Adrenal gland (tissue), 12 donors: ENCODE measurements around the gene ARIH2. TPM values are rescaled to one million over a fixed set of nuclear protein-coding genes. Genes with fewer than 3 reads are reported as not detected.

Experiments used
- DNase-seq, 7 donors: peaks; one replicate each; pipeline ENCODE4 v3.0.0-alpha.2; 2019 to 2020
- H3K27ac ChIP-seq, 5 donors: fragments of 200-600 bp; sonication (generic) in 4 of 5; 1 replicate in 3 of 5; 2 replicates in 2 of 5; pipeline versions ENCODE4 v1.5.1 to v1.8.0; 2016 to 2020; ENCODE audit warnings: mild to moderate bottlenecking in 1 of 5
- H3K27me3 ChIP-seq: fragments of 200-600 bp; 2 replicates; pipeline ENCODE4 v1.8.0; 2021
- H3K36me3 ChIP-seq, 2 donors: fragments of 200-600 bp; replicated peaks in 1 of 2; 1 replicate in 1 of 2; 2 replicates in 1 of 2; pipeline versions ENCODE4 v1.5.1 to v1.8.0; 2018 to 2022
- H3K4me1 ChIP-seq, 2 donors: fragments of 200-600 bp; replicated peaks in 1 of 2; 1 replicate in 1 of 2; 2 replicates in 1 of 2; pipeline versions ENCODE4 v1.5.1 to v1.8.0; 2018 to 2021
- H3K4me3 ChIP-seq, 4 donors: fragments of 200-600 bp; sonication (generic) in 3 of 4; one replicate each; pipeline ENCODE4 v1.5.1; 2016 to 2018
- H3K9me3 ChIP-seq, 3 donors: fragments of 200-600 bp; sonication (generic) in 1 of 3; replicated peaks in 1 of 3; 1 replicate in 2 of 3; 2 replicates in 1 of 3; pipeline versions ENCODE4 v1.5.1 to v1.8.0; 2016 to 2021
- POLR2A ChIP-seq, 2 donors: fragments of 450-650 bp; IDR thresholded peaks; one replicate each; pipeline ENCODE4 v1.6.1; 2017; ENCODE audit warnings: antibody characterized with exemption in 2 of 2, mild to moderate bottlenecking in 2 of 2, moderate library complexity in 1 of 2
- WGBS, 4 donors: extraction: QIAGEN DNeasy Blood & Tissue Kit in 2 of 4; methylation state at CpG; one replicate each; pipeline versions ENCODE4 v1.1.5 to v1.1.7; 2013 to 2017; 5-methylcytosine and 5-hydroxymethylcytosine counted together
- intact Hi-C, 2 donors: fragments of 100-400 bp; cut with DNase I; formaldehyde crosslinking; loops; one replicate each; pipeline versions ENCODE4 v1.14.1 to v1.15.0; 2022 to 2023
- polyA plus RNA-seq, 3 donors: library from polyadenylated mRNA; stranded (reverse); fragments of 200-250 nt in 2 of 3; fragments of 350-450 nt in 1 of 3; fragmentation: Illumina TruSeq in 1 of 3; extraction: RNeasy Lipid Tissue Mini Kit (QIAGEN cat#74804) in 1 of 3; gene quantifications; one replicate each; pipeline ENCODE4 v1.2.3, GENCODE V29; 2013 to 2014
- total RNA-seq, 9 donors: library from RNA; depleted of rRNA in 4 of 9; stranded (reverse); fragments of >200 nt in 4 of 9; fragments of 120-200 nt in 1 of 9; fragmentation: NEBNext Ultra II Directional in 1 of 9; extraction: Animal tissue kit (Norgen Biotek cat#: 25700) in 1 of 9; gene quantifications; one replicate each; pipeline versions ENCODE4 v1.1.0 to v1.2.4, GENCODE V29; 2013 to 2023
- TF ChIP-seq, protein P1 (sequence below), 6 experiments: fragments of 450-650 bp in 4 of 6; fragments of 200-600 bp in 2 of 6; sonication (generic) in 1 of 6; IDR thresholded peaks; 1 replicate in 5 of 6; 2 replicates in 1 of 6; pipeline versions ENCODE4 v1.5.1 to v1.8.0; 2016 to 2021; ENCODE audit warnings: antibody characterized with exemption in 6 of 6, mild to moderate bottlenecking in 2 of 6, moderate library complexity in 1 of 6
- donor health status: healthy with polysubstance abuse.
- donor health status: Bipolar disorder and iron deficiency.
- donor health status: DM: yes; HTN: yes; CAD: no.
- donor health status: DM: no; HTN: no; CAD: no.
- donor health status: DM: no; HTN: no; CAD: no.
- donor health status: DM: yes; HTN: yes; CAD: no.

The ARIH2 gene
- total and polyA plus RNA-seq, 12 donors = 46.7 to 135 (median 83.1) TPM

DNA sequence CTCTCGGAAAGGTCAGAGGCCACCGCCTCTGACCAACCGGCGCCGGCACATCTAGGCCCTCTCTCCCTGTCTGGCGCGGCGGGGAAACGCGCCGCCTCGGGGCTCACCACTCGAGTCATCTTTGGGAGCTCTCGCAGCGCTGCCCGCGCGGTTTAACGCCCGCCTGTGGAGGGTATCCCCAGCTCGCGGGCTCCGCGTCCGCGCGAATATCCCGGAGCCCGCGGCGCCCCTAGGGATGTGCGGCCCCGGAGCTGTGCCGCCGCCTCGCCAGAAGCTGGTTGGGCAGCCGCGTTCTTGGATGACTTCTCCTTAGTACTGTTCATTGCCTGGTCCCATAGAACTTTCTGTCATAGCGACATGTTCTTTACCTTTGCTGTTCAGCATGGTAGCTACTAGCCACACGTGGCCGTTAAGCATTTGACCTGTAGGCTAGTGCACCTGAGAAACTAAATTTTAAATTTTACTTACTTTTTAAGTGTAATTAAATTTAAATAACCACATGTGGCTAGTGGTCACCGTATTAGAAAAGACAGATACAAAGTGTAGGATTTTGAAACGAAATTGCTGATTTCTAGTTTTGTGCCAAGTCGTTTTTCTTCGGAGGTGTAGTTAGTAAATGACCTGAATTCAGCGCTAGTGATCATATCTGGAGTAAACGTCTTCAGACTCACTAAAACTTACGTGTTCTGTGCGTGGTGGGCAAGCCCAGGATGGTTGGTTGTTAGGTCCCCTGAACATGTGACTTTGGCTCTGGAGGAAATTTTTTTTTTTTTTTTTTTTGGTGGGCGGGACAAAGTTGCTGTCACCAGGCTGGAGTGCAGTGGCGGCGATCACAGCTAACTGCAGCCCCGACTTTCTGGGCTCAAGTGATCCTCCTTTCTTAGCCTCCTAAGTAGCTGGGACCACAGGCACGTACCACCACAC is 835 bp downstream of the ARIH2 start:
- Histone ChIP-seq H3K36me3 (peaks cover 0 to 5% of the 10 kb centered on the region in 2 donors), H3K4me3 (peak overlapping the region; percentile 58 to 91 (median 82)), H3K9me3 (no peaks in the 10 kb centered on the region), H3K4me1 (peaks cover 13 to 15% of the 10 kb centered on the region in 2 donors), H3K27me3 (no peaks in the 10 kb centered on the region), H3K27ac (peak overlapping the region; percentile 92 to 99 (median 98))
- 0 to 2% (median 1%) methylated on average over 24 to 54 of the region's 54 CpGs for WGBS, 4 donors
- intact Hi-C loops = no loop called here
- peak; percentile 44 to 62 (median 52) for DNase-seq
- TF ChIP-seq, protein P1, sequence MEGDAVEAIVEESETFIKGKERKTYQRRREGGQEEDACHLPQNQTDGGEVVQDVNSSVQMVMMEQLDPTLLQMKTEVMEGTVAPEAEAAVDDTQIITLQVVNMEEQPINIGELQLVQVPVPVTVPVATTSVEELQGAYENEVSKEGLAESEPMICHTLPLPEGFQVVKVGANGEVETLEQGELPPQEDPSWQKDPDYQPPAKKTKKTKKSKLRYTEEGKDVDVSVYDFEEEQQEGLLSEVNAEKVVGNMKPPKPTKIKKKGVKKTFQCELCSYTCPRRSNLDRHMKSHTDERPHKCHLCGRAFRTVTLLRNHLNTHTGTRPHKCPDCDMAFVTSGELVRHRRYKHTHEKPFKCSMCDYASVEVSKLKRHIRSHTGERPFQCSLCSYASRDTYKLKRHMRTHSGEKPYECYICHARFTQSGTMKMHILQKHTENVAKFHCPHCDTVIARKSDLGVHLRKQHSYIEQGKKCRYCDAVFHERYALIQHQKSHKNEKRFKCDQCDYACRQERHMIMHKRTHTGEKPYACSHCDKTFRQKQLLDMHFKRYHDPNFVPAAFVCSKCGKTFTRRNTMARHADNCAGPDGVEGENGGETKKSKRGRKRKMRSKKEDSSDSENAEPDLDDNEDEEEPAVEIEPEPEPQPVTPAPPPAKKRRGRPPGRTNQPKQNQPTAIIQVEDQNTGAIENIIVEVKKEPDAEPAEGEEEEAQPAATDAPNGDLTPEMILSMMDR (IDR thresholded peaks at IDR 0.05) = peak in 2 of 6 experiments; percentile 14 to 18
- peak in 1 of 2 donors; percentile 38 for TF ChIP-seq POLR2A (IDR thresholded peaks at IDR 0.05)

DNA sequence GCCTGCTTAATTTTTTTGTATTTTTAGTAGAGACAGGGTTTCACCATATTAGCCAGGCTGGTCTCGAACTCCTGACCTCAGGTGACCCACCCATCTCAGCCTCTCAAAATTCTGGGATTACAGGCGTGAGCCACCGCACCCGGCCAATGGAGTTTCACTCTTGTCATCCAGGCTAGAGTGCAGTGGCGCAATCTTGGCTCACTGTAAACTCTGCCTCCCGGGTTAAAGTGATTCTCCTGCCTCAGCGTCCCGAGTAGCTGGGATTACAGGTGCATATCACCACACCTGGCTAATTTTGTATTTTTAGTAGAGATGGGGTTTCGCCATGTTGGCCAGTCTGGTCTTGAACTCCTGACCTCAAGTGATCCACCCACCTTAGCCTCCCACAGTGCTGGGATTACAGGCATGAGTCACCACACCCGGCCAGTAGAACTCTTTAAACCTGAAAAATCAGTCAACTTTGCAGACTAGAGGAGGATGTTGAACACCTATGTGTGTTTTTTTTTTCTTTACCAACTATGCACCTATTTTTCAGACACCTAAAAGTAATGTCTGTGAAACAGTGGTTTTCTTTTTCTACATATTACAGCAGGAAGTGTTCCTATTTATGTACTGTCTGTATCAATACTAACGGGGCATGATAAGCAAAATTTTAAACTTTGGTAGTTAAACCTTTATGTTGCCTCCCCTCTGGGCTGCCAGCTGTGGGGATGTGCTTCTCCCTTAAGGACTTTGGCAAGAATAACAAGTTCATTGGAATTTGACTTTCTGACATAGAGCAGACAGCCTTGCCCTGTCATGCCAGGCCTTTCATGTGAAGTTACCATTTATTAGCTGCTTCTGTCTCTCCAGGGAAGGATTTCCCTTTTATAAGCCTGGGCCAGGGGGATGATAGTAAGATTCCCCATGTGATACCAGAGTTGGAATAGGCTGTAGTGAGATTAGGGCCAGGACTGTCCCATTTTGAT is 8.1 kb downstream of the ARIH2 start:
- peak in 3 of 7 donors; percentile 24 to 53 (median 34) for DNase-seq
- H3K27ac ChIP-seq = peak overlapping the region in 1 of 5 donors; percentile 23

GRCh38 chr3:48927928-48928327 is 9.3 kb downstream of the ARIH2 start:
- H3K36me3 ChIP-seq = peaks cover 0 to 15% of the 10 kb centered on the region in 2 donors
- H3K27ac ChIP-seq = peak overlapping the region in 1 of 5 donors; percentile 7
- intact Hi-C loops = no loop called here
- DNase-seq = no peak
- TF ChIP-seq, protein P1 (IDR thresholded peaks at IDR 0.05) = no peak
- no peak for TF ChIP-seq POLR2A (IDR thresholded peaks at IDR 0.05)
- H3K4me3 ChIP-seq = no peak overlapping the region
- H3K27me3 ChIP-seq = no peaks in the 10 kb centered on the region
- no peaks in the 10 kb centered on the region for H3K9me3 ChIP-seq
- peaks cover 26 to 59% of the 10 kb centered on the region in 2 donors for H3K4me1 ChIP-seq
- 49 to 54% (median 53%) methylated on average over 2 of the region's 2 CpGs for WGBS, 4 donors

More for the DNA sequence above, 8.1 kb downstream of the ARIH2 start:
- intact Hi-C loops = no loop called here
- Histone ChIP-seq H3K27me3 (no peaks in the 10 kb centered on the region), H3K4me3 (no peak overlapping the region), H3K4me1 (peaks cover 26 to 54% of the 10 kb centered on the region in 2 donors), H3K9me3 (no peaks in the 10 kb centered on the region), H3K36me3 (peaks cover 0 to 15% of the 10 kb centered on the region in 2 donors)
- TF ChIP-seq, protein P1 (IDR thresholded peaks at IDR 0.05) = no peak
- TF ChIP-seq POLR2A (IDR thresholded peaks at IDR 0.05) = no peak
- WGBS, 4 donors = 68 to 91% (median 80%) methylated on average over 9 to 11 of the region's 11 CpGs
